Measurements from ENCODE around the gene EXOC1.

The EXOC1 gene

DNA sequence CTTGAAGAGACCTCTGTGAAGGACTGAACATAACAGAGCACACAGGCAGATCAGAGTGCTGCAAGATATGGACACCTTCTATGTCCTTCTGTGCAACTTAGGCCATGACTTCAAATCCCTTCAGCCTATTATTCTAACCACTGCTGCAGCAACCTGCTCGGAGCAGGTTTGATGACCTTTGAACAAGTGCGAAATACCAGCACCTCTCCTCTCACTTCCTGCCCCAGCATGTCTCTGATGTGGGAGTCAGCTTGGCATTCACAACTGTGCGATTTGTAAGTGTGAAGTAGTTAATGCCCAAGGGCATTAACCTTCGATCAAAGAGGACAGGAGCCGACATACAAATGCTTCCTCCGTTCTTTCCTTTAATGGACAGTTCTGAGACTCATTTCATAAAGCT lies 1.6 kb upstream of the EXOC1 start:
- TF ChIP-seq, protein P1, sequence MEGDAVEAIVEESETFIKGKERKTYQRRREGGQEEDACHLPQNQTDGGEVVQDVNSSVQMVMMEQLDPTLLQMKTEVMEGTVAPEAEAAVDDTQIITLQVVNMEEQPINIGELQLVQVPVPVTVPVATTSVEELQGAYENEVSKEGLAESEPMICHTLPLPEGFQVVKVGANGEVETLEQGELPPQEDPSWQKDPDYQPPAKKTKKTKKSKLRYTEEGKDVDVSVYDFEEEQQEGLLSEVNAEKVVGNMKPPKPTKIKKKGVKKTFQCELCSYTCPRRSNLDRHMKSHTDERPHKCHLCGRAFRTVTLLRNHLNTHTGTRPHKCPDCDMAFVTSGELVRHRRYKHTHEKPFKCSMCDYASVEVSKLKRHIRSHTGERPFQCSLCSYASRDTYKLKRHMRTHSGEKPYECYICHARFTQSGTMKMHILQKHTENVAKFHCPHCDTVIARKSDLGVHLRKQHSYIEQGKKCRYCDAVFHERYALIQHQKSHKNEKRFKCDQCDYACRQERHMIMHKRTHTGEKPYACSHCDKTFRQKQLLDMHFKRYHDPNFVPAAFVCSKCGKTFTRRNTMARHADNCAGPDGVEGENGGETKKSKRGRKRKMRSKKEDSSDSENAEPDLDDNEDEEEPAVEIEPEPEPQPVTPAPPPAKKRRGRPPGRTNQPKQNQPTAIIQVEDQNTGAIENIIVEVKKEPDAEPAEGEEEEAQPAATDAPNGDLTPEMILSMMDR (IDR thresholded peaks at IDR 0.05; ENCODE audit: low read depth, low read length), result no peak
- no peak for DNase-seq (ENCODE audit: extremely low read depth, low read depth)

DNA sequence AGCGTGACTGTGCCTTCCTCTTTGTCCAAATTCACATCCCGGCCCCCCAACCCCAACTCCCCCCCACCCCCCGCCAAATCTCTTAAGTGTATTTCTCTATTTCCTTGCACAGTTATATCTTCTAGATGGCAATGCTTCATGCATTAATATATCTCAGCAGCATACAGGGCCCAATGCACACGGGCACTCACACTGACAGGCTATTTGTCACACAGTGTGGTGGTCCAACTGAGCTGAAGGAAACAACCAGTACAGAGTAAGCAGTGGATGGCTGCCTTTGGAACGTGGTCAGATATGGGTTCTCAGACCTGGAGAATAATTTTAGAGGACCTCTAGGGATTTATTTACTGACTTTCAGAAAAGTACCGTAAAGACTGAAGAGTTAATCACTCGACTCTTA lies 681 bp downstream of the EXOC1 start:
- DNase-seq (ENCODE audit: extremely low read depth, low read depth), result no peak
- TF ChIP-seq, protein P1 (IDR thresholded peaks at IDR 0.05; ENCODE audit: low read depth, low read length), result no peak

DNA sequence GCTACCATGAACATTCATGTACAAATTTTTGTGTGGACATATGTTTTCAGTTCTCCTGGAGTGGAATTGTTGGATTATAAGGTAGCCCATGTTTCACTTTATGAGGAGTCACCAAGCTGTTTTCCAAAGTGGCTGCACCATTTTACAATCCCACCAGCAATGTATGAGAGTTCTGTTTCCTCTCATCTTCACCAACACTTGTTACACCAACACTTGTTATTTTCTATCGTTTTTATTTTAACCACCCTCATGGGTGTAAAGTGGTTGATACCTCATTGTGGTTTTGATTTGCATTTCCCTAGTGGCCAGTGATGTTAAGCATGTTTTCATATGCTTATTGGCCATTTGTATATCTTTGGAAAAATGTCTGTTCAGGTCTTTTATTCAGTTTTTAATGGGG lies 4.1 kb downstream of the EXOC1 start:
- TF ChIP-seq, protein P1 (IDR thresholded peaks at IDR 0.05; ENCODE audit: low read depth, low read length), result no peak
- DNase-seq (ENCODE audit: extremely low read depth, low read depth), result no peak

DNA sequence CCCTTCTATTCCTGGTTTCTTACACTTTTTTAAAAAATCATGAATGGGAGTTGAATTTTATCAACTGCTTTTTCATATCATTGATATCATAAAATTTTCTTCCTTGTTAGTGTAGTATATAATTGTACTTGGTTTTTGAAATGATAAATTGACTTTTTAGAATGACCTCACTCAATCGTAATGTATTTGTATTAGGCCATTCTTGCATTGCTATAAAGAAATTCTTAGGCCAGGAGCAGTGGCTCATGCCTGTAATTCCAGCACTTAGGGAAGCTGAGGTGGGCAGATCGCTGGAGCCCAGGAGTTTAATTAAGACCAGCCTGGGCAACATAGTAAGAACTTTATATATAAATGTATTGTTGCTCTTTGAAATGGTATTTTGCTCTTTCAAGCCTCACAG lies 6.3 kb downstream of the EXOC1 start:
- TF ChIP-seq, protein P1 (IDR thresholded peaks at IDR 0.05; ENCODE audit: low read depth, low read length), result no peak
- DNase-seq (ENCODE audit: extremely low read depth, low read depth), result no peak

DNA sequence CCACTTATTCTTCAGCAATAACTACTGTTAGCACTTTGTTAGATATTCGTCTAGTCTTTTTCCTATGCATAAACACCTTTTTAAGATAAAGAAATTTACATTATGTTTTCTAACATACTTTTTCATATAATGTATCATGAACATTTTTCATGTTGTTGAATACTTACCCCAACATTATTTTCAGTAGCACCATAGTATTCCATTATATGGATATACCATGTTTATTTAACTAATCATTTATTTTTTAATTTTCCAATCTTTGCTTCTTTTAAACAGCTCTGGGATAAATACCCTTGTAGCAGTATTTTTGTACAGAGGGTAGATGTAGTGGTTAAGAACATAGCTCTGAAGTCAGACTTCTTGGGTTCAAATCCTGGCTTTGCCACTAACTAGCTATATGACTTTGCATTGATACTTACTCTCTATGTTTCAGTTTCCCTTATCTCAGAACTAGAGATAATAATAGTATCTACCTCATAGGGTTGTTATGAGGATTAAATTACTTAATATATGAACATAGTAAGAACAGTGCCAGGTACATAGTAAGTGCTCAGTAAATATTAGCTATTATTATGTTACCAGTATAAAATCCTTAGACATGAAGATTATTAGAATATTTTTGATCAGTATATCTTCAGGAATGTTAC lies 11.3 kb downstream of the EXOC1 start:
- TF ChIP-seq, protein P1 (IDR thresholded peaks at IDR 0.05; ENCODE audit: low read depth, low read length), result no peak
- DNase-seq (ENCODE audit: extremely low read depth, low read depth), result no peak

DNA sequence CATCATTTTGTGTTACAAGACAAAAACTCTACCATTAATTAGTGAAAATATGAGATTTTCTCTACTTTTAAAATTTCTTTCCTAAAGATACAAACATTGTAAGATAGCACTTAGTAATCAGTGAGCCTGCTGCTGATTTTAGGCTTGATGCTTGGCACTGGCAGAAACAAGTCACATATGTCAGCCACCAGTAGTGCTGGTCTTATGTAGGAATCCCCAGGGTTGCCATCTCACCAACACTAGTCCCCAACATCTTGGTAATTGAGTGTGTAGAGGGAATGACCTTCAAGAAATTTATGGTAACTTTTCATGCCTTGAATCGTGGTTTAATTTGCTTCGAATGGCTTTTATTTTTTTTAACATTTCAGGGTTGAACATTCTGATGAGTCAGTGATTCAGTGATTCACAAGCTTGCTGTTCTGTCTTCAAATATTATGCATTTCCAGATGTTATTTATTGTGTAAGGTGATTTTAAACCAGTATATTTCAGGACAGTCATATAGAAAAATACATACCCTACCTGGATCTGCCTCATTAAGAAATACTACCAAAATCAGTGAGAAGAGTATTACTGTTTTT lies 11.9 kb downstream of the EXOC1 start:
- TF ChIP-seq, protein P1 (IDR thresholded peaks at IDR 0.05; ENCODE audit: low read depth, low read length), result no peak
- DNase-seq (ENCODE audit: extremely low read depth, low read depth), result peak; percentile 15

DNA sequence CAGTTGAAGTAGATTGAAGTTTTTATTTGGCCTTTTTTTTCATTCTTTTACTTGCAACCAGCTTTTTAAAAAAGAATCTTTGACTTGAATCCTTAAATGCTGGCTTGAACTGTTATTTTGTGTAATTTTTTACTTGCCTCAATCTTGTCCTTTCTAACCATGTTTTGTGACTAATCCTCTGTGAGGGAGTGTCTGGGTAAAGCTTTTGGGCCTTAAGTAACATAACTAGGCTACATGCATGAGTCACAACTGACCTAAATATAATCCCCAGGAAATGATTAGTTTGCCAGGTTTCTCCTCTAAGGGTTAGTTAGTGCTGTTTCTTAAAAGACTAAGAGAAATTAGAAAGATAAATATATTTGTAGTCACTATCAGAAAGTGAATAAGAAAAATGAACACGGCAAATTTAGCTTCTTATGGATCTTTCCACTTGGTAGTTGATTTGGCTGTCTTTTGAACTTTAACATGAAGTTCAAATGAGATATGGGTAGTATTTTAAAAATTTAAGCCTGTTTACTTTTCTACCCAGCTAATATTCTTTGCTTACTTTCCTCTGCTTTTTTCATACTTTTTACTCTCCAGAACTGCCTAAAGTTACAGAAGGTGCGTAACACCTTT lies 13.0 kb downstream of the EXOC1 start:
- TF ChIP-seq, protein P1 (IDR thresholded peaks at IDR 0.05; ENCODE audit: low read depth, low read length), result no peak
- DNase-seq (ENCODE audit: extremely low read depth, low read depth), result peak; percentile 70
